Measurements from ENCODE around the gene KDM4C.

Gene KDM4C

DNA sequence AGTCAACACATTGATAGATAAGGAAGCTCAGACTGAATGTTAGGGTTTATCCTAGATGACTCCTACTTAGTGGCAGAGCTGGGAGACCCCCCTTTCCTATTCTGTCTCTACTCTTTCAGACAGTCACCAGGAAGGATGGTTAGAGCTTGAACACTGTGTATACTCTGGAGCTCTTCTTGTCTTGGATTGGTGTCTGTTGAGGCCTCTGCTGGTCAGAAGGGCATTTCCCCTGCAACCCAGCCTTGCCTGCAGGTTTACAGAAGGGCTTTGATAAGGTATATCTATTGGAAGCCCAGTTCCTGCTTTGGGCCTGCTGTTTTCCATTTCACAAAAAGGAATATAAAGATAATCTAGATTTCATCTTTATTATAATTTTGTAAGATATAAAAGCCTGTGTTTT, 71.8 kb downstream of the KDM4C start:
- Histone ChIP-seq H3K27ac (ENCODE audit: low read depth, low read length) (no peak overlapping the region), H3K4me1 (ENCODE audit: insufficient read depth, low read length) (peaks cover 3% of the 10 kb centered on the region; the same call in 1 of the 2 replicates)

DNA sequence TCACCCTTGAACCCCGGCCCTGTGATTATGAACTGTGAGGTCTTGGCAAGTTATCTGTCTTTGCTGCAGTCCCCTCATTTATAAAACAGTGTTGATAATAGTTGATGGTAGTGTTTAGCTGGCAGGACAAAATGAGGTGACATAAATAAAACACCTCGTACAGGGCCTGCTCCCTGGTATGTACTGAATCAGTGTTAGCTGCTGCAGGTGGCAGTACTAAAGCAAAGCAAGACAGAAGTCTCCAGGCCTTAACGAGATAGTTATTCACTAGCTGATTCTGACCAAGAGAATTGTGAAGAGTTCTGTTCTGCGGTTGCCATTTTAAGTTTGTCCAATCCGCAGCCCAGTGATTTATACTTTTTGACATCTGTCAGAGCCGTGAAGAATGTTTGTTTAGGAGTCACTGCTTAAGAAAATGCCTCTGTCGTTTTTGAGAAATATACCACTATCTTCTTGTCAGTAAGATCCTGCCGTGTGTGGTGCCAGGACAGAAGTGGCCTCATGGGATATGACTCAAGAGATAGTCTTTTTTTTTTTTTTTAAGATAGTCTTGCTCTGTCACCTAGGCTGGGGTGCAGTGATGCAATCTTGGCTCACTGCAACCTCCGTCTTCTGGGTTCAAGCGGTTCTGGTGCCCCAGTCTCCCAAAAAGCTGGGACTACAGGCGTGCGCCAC, 75.9 kb downstream of the KDM4C start:
- H3K4me1 ChIP-seq (ENCODE audit: insufficient read depth, low read length), result no peaks in the 10 kb centered on the region
- no peak overlapping the region for H3K27ac ChIP-seq (ENCODE audit: low read depth, low read length)
- H3K9me3 ChIP-seq (ENCODE audit: insufficient read depth, low read depth, low read length), result peaks cover 6% of the 10 kb centered on the region
- H3K27me3 ChIP-seq (ENCODE audit: insufficient read depth, low read length), result no peaks in the 10 kb centered on the region
- peaks cover 16% of the 10 kb centered on the region; the same call in 1 of the 2 replicates for H3K36me3 ChIP-seq (ENCODE audit: insufficient read depth, low read length)
- H3K9ac ChIP-seq (ENCODE audit: low read depth, low read length), result no peak overlapping the region
- no peak overlapping the region for H3K4me3 ChIP-seq (ENCODE audit: low read length)
- WGBS, result 94% methylated on average over 12 of the region's 12 CpGs

More for the DNA sequence above, 71.8 kb downstream of the KDM4C start:
- H3K9me3 ChIP-seq (ENCODE audit: insufficient read depth, low read depth, low read length), result peaks cover 6% of the 10 kb centered on the region
- H3K27me3 ChIP-seq (ENCODE audit: insufficient read depth, low read length), result no peaks in the 10 kb centered on the region
- H3K4me3 ChIP-seq (ENCODE audit: low read length), result no peak overlapping the region
- H3K9ac ChIP-seq (ENCODE audit: low read depth, low read length), result no peak overlapping the region
- H3K36me3 ChIP-seq (ENCODE audit: insufficient read depth, low read length), result peaks cover 7% of the 10 kb centered on the region; the same call in 1 of the 2 replicates

- Histone ChIP-seq H3K4me3 (ENCODE audit: low read length) (no peak overlapping the region), H3K36me3 (ENCODE audit: insufficient read depth, low read length) (peaks cover 16% of the 10 kb centered on the region; the same call in 1 of the 2 replicates), H3K9me3 (ENCODE audit: insufficient read depth, low read depth, low read length) (peaks cover 6% of the 10 kb centered on the region), H3K4me1 (ENCODE audit: insufficient read depth, low read length) (no peaks in the 10 kb centered on the region), H3K9ac (ENCODE audit: low read depth, low read length) (no peak overlapping the region), H3K27ac (ENCODE audit: low read depth, low read length) (no peak overlapping the region), H3K27me3 (ENCODE audit: insufficient read depth, low read length) (no peaks in the 10 kb centered on the region)
- 97% methylated on average over 20 of the region's 20 CpGs for WGBS
These were observed 76.5 kb downstream of the KDM4C start for GRCh38 chr9:6834306-6834705.

DNA sequence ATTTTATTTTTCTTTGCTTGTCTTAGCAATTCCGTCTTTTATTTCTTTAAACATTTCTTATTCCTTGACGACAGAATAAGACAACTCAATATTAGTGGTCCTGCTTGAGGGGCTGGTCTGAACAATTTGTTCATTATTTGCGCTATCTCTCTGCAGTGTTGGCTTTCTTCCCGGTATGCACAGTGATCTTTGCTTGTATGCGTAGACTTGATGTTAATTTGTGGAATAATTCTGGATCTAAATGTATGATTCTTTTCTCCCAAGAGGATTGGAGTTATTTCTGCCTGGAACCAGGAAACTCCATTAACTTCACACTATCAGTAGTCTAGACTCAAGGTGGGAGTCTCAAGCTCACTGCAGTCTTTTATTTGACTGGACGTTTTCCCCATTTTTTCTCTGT, 80.4 kb downstream of the KDM4C start:
- H3K27me3 ChIP-seq (ENCODE audit: insufficient read depth, low read length), result no peaks in the 10 kb centered on the region
- no peak overlapping the region for H3K4me3 ChIP-seq (ENCODE audit: low read length)
- H3K27ac ChIP-seq (ENCODE audit: low read depth, low read length), result no peak overlapping the region
- WGBS, result 86% methylated on average over 6 of the region's 6 CpGs
- no peaks in the 10 kb centered on the region for H3K4me1 ChIP-seq (ENCODE audit: insufficient read depth, low read length)
- no peaks in the 10 kb centered on the region for H3K9me3 ChIP-seq (ENCODE audit: insufficient read depth, low read depth, low read length)
- H3K36me3 ChIP-seq (ENCODE audit: insufficient read depth, low read length), result peaks cover 13% of the 10 kb centered on the region; the same call in 1 of the 2 replicates
- H3K9ac ChIP-seq (ENCODE audit: low read depth, low read length), result no peak overlapping the region

DNA sequence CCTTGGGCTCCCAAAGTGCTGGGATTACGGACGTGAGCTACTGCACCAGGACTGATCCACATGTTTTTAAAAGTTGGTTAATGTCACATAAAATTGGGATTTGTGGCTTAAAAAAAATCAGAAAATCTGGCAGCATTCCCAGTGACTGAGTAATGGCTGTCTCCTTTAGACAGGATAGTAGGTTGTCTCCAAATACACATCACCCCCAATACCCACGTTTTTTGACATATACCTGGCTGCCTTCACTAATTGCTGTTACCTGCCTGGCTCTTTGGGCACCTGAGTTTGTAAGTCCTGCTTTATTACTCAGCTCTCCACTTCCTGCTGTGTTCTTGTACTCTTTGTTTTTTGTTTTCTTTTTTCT, 84.8 kb downstream of the KDM4C start:
- Histone ChIP-seq H3K27ac (ENCODE audit: low read depth, low read length) (no peak overlapping the region), H3K4me1 (ENCODE audit: insufficient read depth, low read length) (no peaks in the 10 kb centered on the region), H3K9ac (ENCODE audit: low read depth, low read length) (no peak overlapping the region), H3K36me3 (ENCODE audit: insufficient read depth, low read length) (no peaks in the 10 kb centered on the region), H3K9me3 (ENCODE audit: insufficient read depth, low read depth, low read length) (no peaks in the 10 kb centered on the region), H3K4me3 (ENCODE audit: low read length) (no peak overlapping the region), H3K27me3 (ENCODE audit: insufficient read depth, low read length) (no peaks in the 10 kb centered on the region)
- 94% methylated on average over 3 of the region's 3 CpGs for WGBS

DNA sequence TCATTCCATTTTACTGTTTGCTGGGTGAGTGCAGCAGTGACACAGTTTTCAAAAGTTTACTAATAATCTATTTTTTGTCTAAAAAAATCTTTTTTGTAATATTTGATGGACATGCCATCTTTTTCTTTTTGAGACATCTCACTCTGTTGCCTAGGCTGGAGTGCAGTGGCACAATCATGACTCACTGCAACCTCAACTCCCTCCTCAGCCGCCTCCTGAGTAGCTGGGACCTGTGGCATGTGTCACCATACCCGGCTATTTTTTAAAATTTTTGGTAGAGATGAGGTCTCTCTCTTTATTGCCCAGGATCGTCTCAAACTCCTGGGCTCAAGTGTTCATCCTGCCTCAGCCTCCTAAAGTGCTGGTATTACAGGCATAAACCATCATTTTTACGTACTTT, 86.0 kb downstream of the KDM4C start:
- Histone ChIP-seq H3K4me1 (ENCODE audit: insufficient read depth, low read length) (no peaks in the 10 kb centered on the region), H3K9ac (ENCODE audit: low read depth, low read length) (no peak overlapping the region), H3K27ac (ENCODE audit: low read depth, low read length) (no peak overlapping the region), H3K9me3 (ENCODE audit: insufficient read depth, low read depth, low read length) (no peaks in the 10 kb centered on the region), H3K36me3 (ENCODE audit: insufficient read depth, low read length) (no peaks in the 10 kb centered on the region), H3K4me3 (ENCODE audit: low read length) (no peak overlapping the region), H3K27me3 (ENCODE audit: insufficient read depth, low read length) (no peaks in the 10 kb centered on the region)
- WGBS, result 98% methylated on average over 4 of the region's 4 CpGs

GRCh38 chr9:6844267-6844666, 86.5 kb downstream of the KDM4C start:
- H3K9me3 ChIP-seq (ENCODE audit: insufficient read depth, low read depth, low read length), result no peaks in the 10 kb centered on the region
- no peaks in the 10 kb centered on the region for H3K27me3 ChIP-seq (ENCODE audit: insufficient read depth, low read length)

GRCh38 chr9:6845128-6845826, 87.5 kb downstream of the KDM4C start:
- no peaks in the 10 kb centered on the region for H3K27me3 ChIP-seq (ENCODE audit: insufficient read depth, low read length)
- H3K27ac ChIP-seq (ENCODE audit: low read depth, low read length), result no peak overlapping the region
- H3K4me1 ChIP-seq (ENCODE audit: insufficient read depth, low read length), result no peaks in the 10 kb centered on the region
- H3K36me3 ChIP-seq (ENCODE audit: insufficient read depth, low read length), result peaks cover 8% of the 10 kb centered on the region; the same call in 1 of the 2 replicates
- H3K4me3 ChIP-seq (ENCODE audit: low read length), result no peak overlapping the region
- H3K9me3 ChIP-seq (ENCODE audit: insufficient read depth, low read depth, low read length), result no peaks in the 10 kb centered on the region
- WGBS, result 91% methylated on average over 8 of the region's 8 CpGs
- H3K9ac ChIP-seq (ENCODE audit: low read depth, low read length), result no peak overlapping the region

More at GRCh38 chr9:6844267-6844666, 86.5 kb downstream of the KDM4C start:
- H3K36me3 ChIP-seq (ENCODE audit: insufficient read depth, low read length), result no peaks in the 10 kb centered on the region
- no peak overlapping the region for H3K4me3 ChIP-seq (ENCODE audit: low read length)
- H3K4me1 ChIP-seq (ENCODE audit: insufficient read depth, low read length), result no peaks in the 10 kb centered on the region
- no peak overlapping the region for H3K27ac ChIP-seq (ENCODE audit: low read depth, low read length)
- 97% methylated on average over 4 of the region's 4 CpGs for WGBS
- no peak overlapping the region for H3K9ac ChIP-seq (ENCODE audit: low read depth, low read length)

DNA sequence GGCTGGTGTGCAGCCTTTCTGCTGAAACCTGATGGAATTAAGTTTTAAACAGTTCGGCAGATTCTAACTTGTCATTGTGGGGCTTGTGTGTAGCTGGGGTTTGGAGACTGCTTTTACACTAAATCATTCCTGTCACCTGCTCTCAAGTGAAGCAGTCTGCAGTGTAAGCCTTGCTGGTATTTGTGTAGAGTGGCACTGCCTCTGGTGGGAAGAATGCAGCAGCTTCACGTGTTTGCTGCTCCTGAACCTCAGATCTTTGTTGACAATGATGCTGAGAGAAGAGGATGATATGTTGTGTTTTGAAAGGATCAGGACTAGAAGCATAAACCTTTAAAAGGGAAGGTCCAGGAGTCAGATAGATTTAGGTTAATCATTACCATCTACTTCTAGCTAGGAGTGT, 88.1 kb downstream of the KDM4C start:
- H3K27ac ChIP-seq (ENCODE audit: low read depth, low read length), result no peak overlapping the region
- H3K4me3 ChIP-seq (ENCODE audit: low read length), result no peak overlapping the region
- H3K36me3 ChIP-seq (ENCODE audit: insufficient read depth, low read length), result peaks cover 8% of the 10 kb centered on the region; the same call in 1 of the 2 replicates
- H3K4me1 ChIP-seq (ENCODE audit: insufficient read depth, low read length), result no peaks in the 10 kb centered on the region
- H3K27me3 ChIP-seq (ENCODE audit: insufficient read depth, low read length), result no peaks in the 10 kb centered on the region
- 58% methylated on average over 2 of the region's 2 CpGs for WGBS
- H3K9ac ChIP-seq (ENCODE audit: low read depth, low read length), result no peak overlapping the region
- H3K9me3 ChIP-seq (ENCODE audit: insufficient read depth, low read depth, low read length), result no peaks in the 10 kb centered on the region

- Histone ChIP-seq H3K9me3 (ENCODE audit: insufficient read depth, low read depth, low read length) (no peaks in the 10 kb centered on the region), H3K27me3 (ENCODE audit: insufficient read depth, low read length) (no peaks in the 10 kb centered on the region), H3K4me1 (ENCODE audit: insufficient read depth, low read length) (no peaks in the 10 kb centered on the region), H3K9ac (ENCODE audit: low read depth, low read length) (no peak overlapping the region), H3K36me3 (ENCODE audit: insufficient read depth, low read length) (peaks cover 11% of the 10 kb centered on the region; the same call in 1 of the 2 replicates), H3K27ac (ENCODE audit: low read depth, low read length) (no peak overlapping the region), H3K4me3 (ENCODE audit: low read length) (no peak overlapping the region)
- WGBS, result 93% methylated on average over 7 of the region's 7 CpGs
These were observed 94.6 kb downstream of the KDM4C start for GRCh38 chr9:6852243-6852963.

- Histone ChIP-seq H3K27ac (ENCODE audit: low read depth, low read length) (no peak overlapping the region), H3K4me1 (ENCODE audit: insufficient read depth, low read length) (no peaks in the 10 kb centered on the region), H3K9ac (ENCODE audit: low read depth, low read length) (no peak overlapping the region), H3K9me3 (ENCODE audit: insufficient read depth, low read depth, low read length) (no peaks in the 10 kb centered on the region), H3K27me3 (ENCODE audit: insufficient read depth, low read length) (no peaks in the 10 kb centered on the region), H3K4me3 (ENCODE audit: low read length) (no peak overlapping the region), H3K36me3 (ENCODE audit: insufficient read depth, low read length) (peaks cover 3% of the 10 kb centered on the region; the same call in 1 of the 2 replicates)
- WGBS, result 96% methylated on average over 2 of the region's 3 CpGs
These were observed 98.1 kb downstream of the KDM4C start for GRCh38 chr9:6855860-6856259.
